ENCODE data around the gene MRPL1.

GRCh38 chr4:77917075-77917474 lies 54.4 kb downstream of the MRPL1 start:
- TF ChIP-seq CTCF (IDR thresholded peaks at IDR 0.05) (no peak), MAX (IDR thresholded peaks at IDR 0.05) (no peak), CHD2 (IDR thresholded peaks at IDR 0.05; ENCODE audit: low read length, partially characterized antibody) (no peak), BCL3 (IDR thresholded peaks at IDR 0.05) (no peak), RFX5 (IDR thresholded peaks at IDR 0.05) (no peak), RAD21 (conservative IDR thresholded peaks at IDR 0.05 in 1 of 2, IDR thresholded peaks at IDR 0.05 in 1 of 2) (no peak), MAFK (IDR thresholded peaks at IDR 0.05; ENCODE audit: partially characterized antibody) (no peak), POLR2AphosphoS2 (conservative IDR thresholded peaks at IDR 0.05; ENCODE audit: low read length) (no peak), JUN (IDR thresholded peaks at IDR 0.05) (no peak), RNF2 (IDR thresholded peaks at IDR 0.05; ENCODE audit: borderline replicate concordance, low read depth) (no peak), HDAC2 (IDR thresholded peaks at IDR 0.05) (no peak)

Measured in A549 (cell line).